A549 (cell line): ENCODE data around the gene MSI2.

Experiments used
- EHMT2 ChIP-seq: fragments of 200-600 bp; sonication (generic); IDR thresholded peaks from 2 replicates; pipeline ENCODE4 v1.6.1; 2016; ENCODE audit warnings: antibody characterized with exemption, low read depth, mild to moderate bottlenecking, moderate library complexity
- USF2 ChIP-seq: fragments of 450-650 bp; IDR thresholded peaks from 2 replicates; pipeline ENCODE4 v1.6.1; 2014; ENCODE audit warnings: antibody characterized with exemption

GRCh38 chr17:57629886-57630285, 373.6 kb downstream of the MSI2 start:
- no peak for TF ChIP-seq EHMT2
- no peak for TF ChIP-seq USF2
